OCI-LY3 (cell line): ENCODE data around the gene ANP32D.
"Not testable (repeated sequence)": the region's sequence is repeated elsewhere in the genome, so short reads cannot be mapped to it uniquely, and the experiment has no call there.

Experiments
- EZH2phosphoT487 ChIP-seq: fragments of 200-600 bp; shearing (Covaris generic); IDR thresholded peaks from 2 replicates; pipeline ENCODE4 v1.6.1; 2018; ENCODE audit warnings: antibody characterized with exemption, mixed run types, low read depth
- TF ChIP-seq, protein P1 (sequence below): fragments of 200-600, 300-600 bp; sonication (generic); IDR thresholded peaks from 2 replicates; pipeline ENCODE4 v1.5.1; 2014; ENCODE audit warnings: antibody characterized with exemption, low read length, low read depth

DNA sequence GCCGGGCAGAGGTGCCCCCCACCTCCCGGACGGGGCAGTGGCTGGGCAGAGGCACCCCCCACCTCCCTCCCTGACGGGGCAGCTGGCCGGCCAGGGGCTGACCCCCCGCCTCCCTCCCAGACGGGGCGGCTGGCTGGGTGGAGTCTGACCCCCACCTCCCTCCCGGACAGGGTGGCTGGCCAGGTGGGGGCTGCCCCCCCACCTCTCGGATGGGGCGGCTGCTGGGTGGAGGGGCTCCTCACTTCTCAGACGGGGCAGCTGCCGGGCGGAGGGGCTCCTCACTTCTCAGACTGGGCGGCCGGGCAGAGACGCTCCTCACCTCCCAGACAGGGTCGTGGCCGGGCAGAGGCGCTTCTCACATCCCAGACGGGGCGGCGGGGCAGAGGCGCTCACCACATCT lies 48.0 kb downstream of the ANP32D start:
- TF ChIP-seq, protein P1, sequence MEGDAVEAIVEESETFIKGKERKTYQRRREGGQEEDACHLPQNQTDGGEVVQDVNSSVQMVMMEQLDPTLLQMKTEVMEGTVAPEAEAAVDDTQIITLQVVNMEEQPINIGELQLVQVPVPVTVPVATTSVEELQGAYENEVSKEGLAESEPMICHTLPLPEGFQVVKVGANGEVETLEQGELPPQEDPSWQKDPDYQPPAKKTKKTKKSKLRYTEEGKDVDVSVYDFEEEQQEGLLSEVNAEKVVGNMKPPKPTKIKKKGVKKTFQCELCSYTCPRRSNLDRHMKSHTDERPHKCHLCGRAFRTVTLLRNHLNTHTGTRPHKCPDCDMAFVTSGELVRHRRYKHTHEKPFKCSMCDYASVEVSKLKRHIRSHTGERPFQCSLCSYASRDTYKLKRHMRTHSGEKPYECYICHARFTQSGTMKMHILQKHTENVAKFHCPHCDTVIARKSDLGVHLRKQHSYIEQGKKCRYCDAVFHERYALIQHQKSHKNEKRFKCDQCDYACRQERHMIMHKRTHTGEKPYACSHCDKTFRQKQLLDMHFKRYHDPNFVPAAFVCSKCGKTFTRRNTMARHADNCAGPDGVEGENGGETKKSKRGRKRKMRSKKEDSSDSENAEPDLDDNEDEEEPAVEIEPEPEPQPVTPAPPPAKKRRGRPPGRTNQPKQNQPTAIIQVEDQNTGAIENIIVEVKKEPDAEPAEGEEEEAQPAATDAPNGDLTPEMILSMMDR, result not testable (repeated sequence)
- not testable (repeated sequence) for TF ChIP-seq EZH2phosphoT487
